Measurements from ENCODE around the gene RALGAPA2. TPM values are rescaled to one million over a fixed set of nuclear protein-coding genes. Genes with fewer than 3 reads are reported as not detected.

RALGAPA2 gene
- total and polyA plus RNA-seq, 2 of the 13 experiments (the other 11 are each of a cell fraction or from before 2014, with no cell fraction given), result 13.8 to 17.7 TPM

DNA sequence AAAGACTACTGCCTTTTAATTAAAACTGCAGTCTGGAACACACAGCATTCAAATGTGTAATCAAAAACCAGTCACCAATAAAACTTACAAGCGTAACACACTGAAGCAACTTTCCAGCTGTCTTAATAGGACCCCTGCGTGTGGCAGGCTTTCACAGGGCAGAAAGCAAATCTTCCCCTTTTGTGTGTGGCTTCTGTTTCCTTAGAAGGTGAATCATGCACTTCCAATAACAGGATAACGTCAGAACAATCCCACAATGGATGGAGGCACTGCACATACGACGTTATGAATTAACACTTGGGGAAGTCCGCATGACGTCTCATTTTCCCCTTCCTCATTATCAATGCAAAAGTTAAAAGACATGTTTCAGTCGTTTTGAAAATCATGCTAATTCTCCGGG lies 299.7 kb downstream of the RALGAPA2 start:
- Histone ChIP-seq H3K9ac (ENCODE audit: insufficient read depth, low read depth, low read length) (no peak overlapping the region), H3K4me1 (ENCODE audit: insufficient read depth, low read length) (no peaks in the 10 kb centered on the region), H3K4me2 (ENCODE audit: low read depth, low read length) (no peak overlapping the region), H2AFZ (ENCODE audit: low read length) (no peak overlapping the region), H3K27ac (ENCODE audit: extremely low read length, insufficient read depth, low read length) (no peak overlapping the region), H3K4me3 (replicated peaks in 1 of 3; ENCODE audit: insufficient read depth in 1 of 3, low read depth in 2 of 3, low read length in 3 of 3) (no peak overlapping the region), H3K36me3 (replicated peaks in 1 of 2; ENCODE audit: control insufficient read depth in 1 of 2, insufficient read depth in 2 of 2, low read length in 2 of 2) (peaks cover 2 to 4% of the 10 kb centered on the region in 2 experiments; a peak in 3 of 5 replicates), H3K9me3 (ENCODE audit: low read length) (no peaks in the 10 kb centered on the region), H3K79me2 (ENCODE audit: insufficient read depth, low read length) (no peaks in the 10 kb centered on the region), H3K27me3 (ENCODE audit: control insufficient read depth in 1 of 2, insufficient read depth in 2 of 2, low read length in 2 of 2) (no peaks in the 10 kb centered on the region), H4K20me1 (ENCODE audit: insufficient read depth, low read length) (no peaks in the 10 kb centered on the region)
- intact Hi-C loops (cut with micrococcal nuclease; ENCODE audit: unreplicated experiment) (no loop called here), in situ Hi-C loops (cut with HindIII; ENCODE audit: extremely low pct_ligation_motif_present, low pct_unique_long_range_greater_than_20kb) (no loop called here)
- POLR2A ChIA-PET, result no interaction called here
- no TSS peak for BruUV-seq (replicated peaks)
- FAIRE-seq (no peak), DNase-seq (ENCODE audit: low spot score) (no peak), ATAC-seq (no peak)
- CTCF ChIA-PET (ENCODE audit: low intra/inter-chr PET ratio, low total read pairs), result no interaction called here
- TF ChIP-seq ZFP62 (CRISPR knock-in tag; IDR thresholded peaks at IDR 0.05) (no peak), ZNF383 (CRISPR knock-in tag; IDR thresholded peaks at IDR 0.05; ENCODE audit: borderline replicate concordance) (no peak), ZNF724P (CRISPR knock-in tag; IDR thresholded peaks at IDR 0.05; ENCODE audit: borderline replicate concordance) (no peak), SIX4 (CRISPR knock-in tag; IDR thresholded peaks at IDR 0.05) (no peak), TOE1 (CRISPR knock-in tag; IDR thresholded peaks at IDR 0.05) (no peak), EEA1 (CRISPR knock-in tag; IDR thresholded peaks at IDR 0.05; ENCODE audit: borderline replicate concordance) (no peak), ARNT2 (CRISPR knock-in tag; IDR thresholded peaks at IDR 0.05; ENCODE audit: low read depth) (no peak), MIER2 (CRISPR knock-in tag; IDR thresholded peaks at IDR 0.05) (no peak), TBX3 (IDR thresholded peaks at IDR 0.05; ENCODE audit: borderline replicate concordance) (no peak), STAT5B (CRISPR knock-in tag; IDR thresholded peaks at IDR 0.05) (no peak), YEATS2 (CRISPR knock-in tag; IDR thresholded peaks at IDR 0.05; ENCODE audit: borderline replicate concordance) (no peak), PAF1 (CRISPR knock-in tag; IDR thresholded peaks at IDR 0.05) (no peak)
- TF ChIP-seq, protein P1, sequence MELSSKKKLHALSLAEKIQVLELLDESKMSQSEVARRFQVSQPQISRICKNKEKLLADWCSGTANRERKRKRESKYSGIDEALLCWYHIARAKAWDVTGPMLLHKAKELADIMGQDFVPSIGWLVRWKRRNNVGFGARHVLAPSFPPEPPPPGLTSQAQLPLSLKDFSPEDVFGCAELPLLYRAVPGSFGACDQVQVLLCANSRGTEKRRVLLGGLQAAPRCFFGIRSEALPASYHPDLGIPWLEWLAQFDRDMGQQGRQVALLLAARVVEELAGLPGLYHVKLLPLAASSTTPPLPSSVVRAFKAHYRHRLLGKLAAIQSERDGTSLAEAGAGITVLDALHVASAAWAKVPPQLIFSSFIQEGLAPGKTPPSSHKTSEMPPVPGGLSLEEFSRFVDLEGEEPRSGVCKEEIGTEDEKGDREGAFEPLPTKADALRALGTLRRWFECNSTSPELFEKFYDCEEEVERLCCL (CRISPR knock-in tag; IDR thresholded peaks at IDR 0.05; ENCODE audit: borderline replicate concordance), result no peak
- TF ChIP-seq, protein P2, sequence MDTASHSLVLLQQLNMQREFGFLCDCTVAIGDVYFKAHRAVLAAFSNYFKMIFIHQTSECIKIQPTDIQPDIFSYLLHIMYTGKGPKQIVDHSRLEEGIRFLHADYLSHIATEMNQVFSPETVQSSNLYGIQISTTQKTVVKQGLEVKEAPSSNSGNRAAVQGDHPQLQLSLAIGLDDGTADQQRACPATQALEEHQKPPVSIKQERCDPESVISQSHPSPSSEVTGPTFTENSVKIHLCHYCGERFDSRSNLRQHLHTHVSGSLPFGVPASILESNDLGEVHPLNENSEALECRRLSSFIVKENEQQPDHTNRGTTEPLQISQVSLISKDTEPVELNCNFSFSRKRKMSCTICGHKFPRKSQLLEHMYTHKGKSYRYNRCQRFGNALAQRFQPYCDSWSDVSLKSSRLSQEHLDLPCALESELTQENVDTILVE (CRISPR knock-in tag; IDR thresholded peaks at IDR 0.05), result no peak
- TF ChIP-seq, protein P3, sequence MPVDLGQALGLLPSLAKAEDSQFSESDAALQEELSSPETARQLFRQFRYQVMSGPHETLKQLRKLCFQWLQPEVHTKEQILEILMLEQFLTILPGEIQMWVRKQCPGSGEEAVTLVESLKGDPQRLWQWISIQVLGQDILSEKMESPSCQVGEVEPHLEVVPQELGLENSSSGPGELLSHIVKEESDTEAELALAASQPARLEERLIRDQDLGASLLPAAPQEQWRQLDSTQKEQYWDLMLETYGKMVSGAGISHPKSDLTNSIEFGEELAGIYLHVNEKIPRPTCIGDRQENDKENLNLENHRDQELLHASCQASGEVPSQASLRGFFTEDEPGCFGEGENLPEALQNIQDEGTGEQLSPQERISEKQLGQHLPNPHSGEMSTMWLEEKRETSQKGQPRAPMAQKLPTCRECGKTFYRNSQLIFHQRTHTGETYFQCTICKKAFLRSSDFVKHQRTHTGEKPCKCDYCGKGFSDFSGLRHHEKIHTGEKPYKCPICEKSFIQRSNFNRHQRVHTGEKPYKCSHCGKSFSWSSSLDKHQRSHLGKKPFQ (CRISPR knock-in tag; IDR thresholded peaks at IDR 0.05; ENCODE audit: insufficient replicate concordance), result no peak
- TF ChIP-seq, protein P4, sequence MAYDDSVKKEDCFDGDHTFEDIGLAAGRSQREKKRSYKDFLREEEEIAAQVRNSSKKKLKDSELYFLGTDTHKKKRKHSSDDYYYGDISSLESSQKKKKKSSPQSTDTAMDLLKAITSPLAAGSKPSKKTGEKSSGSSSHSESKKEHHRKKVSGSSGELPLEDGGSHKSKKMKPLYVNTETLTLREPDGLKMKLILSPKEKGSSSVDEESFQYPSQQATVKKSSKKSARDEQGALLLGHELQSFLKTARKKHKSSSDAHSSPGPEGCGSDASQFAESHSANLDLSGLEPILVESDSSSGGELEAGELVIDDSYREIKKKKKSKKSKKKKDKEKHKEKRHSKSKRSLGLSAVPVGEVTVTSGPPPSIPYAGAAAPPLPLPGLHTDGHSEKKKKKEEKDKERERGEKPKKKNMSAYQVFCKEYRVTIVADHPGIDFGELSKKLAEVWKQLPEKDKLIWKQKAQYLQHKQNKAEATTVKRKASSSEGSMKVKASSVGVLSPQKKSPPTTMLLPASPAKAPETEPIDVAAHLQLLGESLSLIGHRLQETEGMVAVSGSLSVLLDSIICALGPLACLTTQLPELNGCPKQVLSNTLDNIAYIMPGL (CRISPR knock-in tag; IDR thresholded peaks at IDR 0.05; ENCODE audit: borderline replicate concordance in 1 of 2, low read depth in 1 of 2), result no peak
- 89% methylated on average over 9 of the region's 9 CpGs for WGBS (ENCODE audit: low lambda C conversion rate)

Measured in HepG2 (cell line).